Activated CD8-positive, alpha-beta T cell treated with anti-CD3 and anti-CD28 coated beads for 36 hours (primary cell): ENCODE measurements around the gene SLC12A6. TPM values are rescaled to one million over a fixed set of nuclear protein-coding genes. Genes with fewer than 3 reads are reported as not detected.
A peak's percentile ranks its signal among the peaks of the same experiment; 100 is the strongest.

Experiments
- ATAC-seq: fragments of 200-7000 bp; cut with Tn5 transposase; one replicate; pipeline ENCODE4 v1.10.0; 2021; ENCODE audit warnings: mild to moderate bottlenecking, moderate library complexity
- CTCF ChIA-PET: fragments of 350-600 bp; sonication (Branson Sonifier 250); formaldehyde crosslinking; loops from one replicate; lab custom pipeline; 2021; ENCODE audit warnings: antibody characterized with exemption; lab: Charles Lee
- POLR2A ChIA-PET: fragments of 350-600 bp; sonication (Branson Sonifier 250); formaldehyde crosslinking; loops from one replicate; lab custom pipeline; 2021; ENCODE audit warnings: antibody characterized with exemption; lab: Charles Lee
- DNase-seq: peaks from one replicate; pipeline ENCODE4 v3.0.0-alpha.2; 2020
- H3K27ac Mint-ChIP-seq: one replicate; pipeline ENCODE4 v1.8.0; 2021; ENCODE audit warnings: mild to moderate bottlenecking, mixed read lengths
- H3K27me3 Mint-ChIP-seq: one replicate; pipeline ENCODE4 v1.8.0; 2021; ENCODE audit warnings: mixed read lengths
- H3K36me3 Mint-ChIP-seq: one replicate; pipeline ENCODE4 v1.8.0; 2021; ENCODE audit warnings: low read depth, mixed read lengths
- H3K4me1 Mint-ChIP-seq: one replicate; pipeline ENCODE4 v1.8.0; 2021; ENCODE audit warnings: low read depth, mixed read lengths
- H3K4me3 Mint-ChIP-seq: one replicate; pipeline ENCODE4 v1.8.0; 2021; ENCODE audit warnings: mild to moderate bottlenecking, moderate library complexity, mixed read lengths
- H3K9me3 Mint-ChIP-seq: one replicate; pipeline ENCODE4 v1.8.0; 2021; ENCODE audit warnings: mixed read lengths
- CTCF ChIP-seq: fragments of 200-600 bp; IDR thresholded peaks from one replicate; pipeline ENCODE4 v1.8.0; 2022; ENCODE audit warnings: antibody characterized with exemption, mild to moderate bottlenecking
- intact Hi-C: fragments of 100-400 bp; cut with micrococcal nuclease; formaldehyde crosslinking; loops from one replicate; pipeline ENCODE4 v1.10.0; 2022
- total RNA-seq, 2 experiments: library from RNA; stranded (reverse); gene quantifications; one replicate each; pipeline ENCODE4 v1.2.3, GENCODE V29; 2021

The SLC12A6 gene
- total RNA-seq, 2 experiments from 2014 or later, result 22.2 to 24.8 TPM

DNA sequence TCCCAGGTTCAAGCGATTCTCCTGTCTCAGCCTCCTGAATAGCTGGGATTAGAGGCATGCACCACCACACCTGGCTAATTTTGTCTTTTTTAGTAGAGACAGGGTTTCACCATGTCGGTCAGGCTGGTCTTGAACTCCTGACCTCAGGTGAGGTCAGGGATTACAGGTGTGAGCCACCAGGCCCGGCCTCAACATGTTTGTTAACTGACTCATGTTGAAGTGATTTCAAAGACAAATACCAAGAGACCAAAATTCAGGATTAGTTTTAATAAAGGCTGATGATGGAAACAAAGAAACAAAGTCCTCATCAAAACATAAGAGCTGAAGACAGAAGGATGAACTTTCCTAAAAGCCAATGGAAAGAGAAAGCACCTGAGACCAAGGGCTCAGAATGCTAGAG is 36.5 kb downstream of the SLC12A6 start:
- Mint-ChIP-seq H3K4me1 (peaks cover 52% of the 10 kb centered on the region), H3K27ac (no peak overlapping the region), H3K36me3 (peaks cover 13% of the 10 kb centered on the region), H3K27me3 (no peaks in the 10 kb centered on the region), H3K4me3 (no peak overlapping the region), H3K9me3 (no peaks in the 10 kb centered on the region)
- ChIA-PET POLR2A (interaction anchor here (0.6 to 1.1 kb wide), 3 partner anchors 17 to 99 kb away, joined by 3 read pairs; no protein-coding TSS in a partner anchor), CTCF (no interaction called here)
- intact Hi-C loops, result no loop called here
- DNase-seq (no peak), ATAC-seq (no peak)
- TF ChIP-seq CTCF, result no peak

DNA sequence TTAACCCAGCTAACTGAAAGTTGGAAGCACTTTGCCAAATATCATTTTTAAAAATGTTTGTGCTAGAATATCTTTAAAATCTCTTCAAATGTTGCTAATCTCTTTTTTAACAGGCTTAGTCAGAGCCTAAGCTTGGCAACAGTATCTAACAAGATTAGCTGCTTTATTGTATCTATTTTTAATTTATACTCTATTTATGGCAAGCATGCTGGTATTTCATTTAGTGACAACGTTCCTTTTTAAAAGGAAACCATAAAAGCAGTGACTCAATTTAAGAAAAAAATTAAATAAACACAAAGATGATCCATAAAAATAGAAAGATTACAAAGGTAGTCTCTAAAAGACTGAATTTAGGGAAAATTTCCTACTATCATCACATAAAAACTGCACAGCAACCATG is 40.5 kb downstream of the SLC12A6 start:
- TF ChIP-seq CTCF, result no peak
- no peak for DNase-seq
- ChIA-PET POLR2A (no interaction called here), CTCF (interaction anchor here (1.0 to 2.1 kb wide), 2 partner anchors 46 to 235 kb away, joined by 3 to 6 read pairs; partner anchors contain the start of genes NOP10 and NUTM1)
- Mint-ChIP-seq H3K4me3 (no peak overlapping the region), H3K36me3 (peaks cover 12% of the 10 kb centered on the region), H3K4me1 (peaks cover 34% of the 10 kb centered on the region), H3K27me3 (no peaks in the 10 kb centered on the region), H3K9me3 (no peaks in the 10 kb centered on the region), H3K27ac (peak overlapping the region; percentile 12)
- intact Hi-C loops, result no loop called here
- no peak for ATAC-seq

DNA sequence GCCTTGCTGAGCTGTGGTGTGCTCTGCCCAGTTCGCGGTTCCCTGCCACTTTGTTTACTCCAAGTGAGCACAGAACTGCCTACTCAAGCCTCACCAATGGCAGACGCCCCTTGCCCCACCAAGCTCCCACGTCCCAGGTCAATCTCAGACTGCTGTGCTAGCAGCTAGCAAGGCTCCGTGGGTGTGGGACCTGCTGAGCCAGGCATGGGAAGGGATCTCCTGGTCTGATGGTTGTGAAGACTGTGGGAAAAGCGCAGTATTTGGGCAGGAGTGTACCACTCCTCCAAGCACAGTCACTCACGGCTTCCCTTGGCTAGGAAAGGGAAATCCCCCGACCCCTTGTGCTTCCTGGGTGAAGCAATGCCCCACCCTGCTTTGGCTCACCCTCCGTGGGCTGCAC is 45.0 kb downstream of the SLC12A6 start:
- Mint-ChIP-seq H3K4me1 (peaks cover 20% of the 10 kb centered on the region), H3K9me3 (peaks cover 5% of the 10 kb centered on the region), H3K36me3 (peaks cover 31% of the 10 kb centered on the region), H3K27me3 (no peaks in the 10 kb centered on the region), H3K4me3 (no peak overlapping the region), H3K27ac (no peak overlapping the region)
- no peak for TF ChIP-seq CTCF
- ChIA-PET POLR2A (no interaction called here), CTCF (interaction anchor here (1.6 kb wide), 1 partner anchor 34 kb away, joined by 4 read pairs; no protein-coding TSS in a partner anchor)
- no peak for DNase-seq
- no peak for ATAC-seq
- intact Hi-C loops, result no loop called here

- peaks cover 20% of the 10 kb centered on the region for H3K4me1 Mint-ChIP-seq
- H3K4me3 Mint-ChIP-seq, result no peak overlapping the region
- no peak for DNase-seq
- no peak for TF ChIP-seq CTCF
- ChIA-PET POLR2A (no interaction called here), CTCF (no interaction called here)
- H3K9me3 Mint-ChIP-seq, result peaks cover 8% of the 10 kb centered on the region
- intact Hi-C loops, result no loop called here
- peak overlapping the region; percentile 44 for H3K27ac Mint-ChIP-seq
- H3K36me3 Mint-ChIP-seq, result peaks cover 26% of the 10 kb centered on the region
- H3K27me3 Mint-ChIP-seq, result no peaks in the 10 kb centered on the region
- ATAC-seq, result no peak
Measured at GRCh38 chr15:34284937-34285336, 52.6 kb downstream of the SLC12A6 start.

- Mint-ChIP-seq H3K36me3 (peaks cover 15% of the 10 kb centered on the region), H3K4me3 (no peak overlapping the region), H3K4me1 (peaks cover 25% of the 10 kb centered on the region), H3K27me3 (no peaks in the 10 kb centered on the region), H3K9me3 (no peaks in the 10 kb centered on the region), H3K27ac (no peak overlapping the region)
- POLR2A ChIA-PET, result no interaction called here
- no peak for ATAC-seq
- DNase-seq, result no peak
- intact Hi-C loops, result no loop called here
- TF ChIP-seq CTCF, result no peak
- CTCF ChIA-PET, result interaction anchor here (1.4 kb wide), 1 partner anchor 46 kb away, joined by 4 read pairs; no protein-coding TSS in a partner anchor
Measured at GRCh38 chr15:34282384-34282783, 55.2 kb downstream of the SLC12A6 start.
